Colon (tissue), 2 donors: ENCODE measurements around the gene IQGAP2.
"Not testable (repeated sequence)": the region's sequence is repeated elsewhere in the genome, so short reads cannot be mapped to it uniquely, and the experiment has no call there.

Experiments used
- FAIRE-seq: peaks from 2 replicates; lab custom pipeline; 2012; peaks lifted over from hg19 to GRCh38; lab: Jason Lieb, UNC
- donor health status: control.
- donor health status: control.

The IQGAP2 gene

DNA sequence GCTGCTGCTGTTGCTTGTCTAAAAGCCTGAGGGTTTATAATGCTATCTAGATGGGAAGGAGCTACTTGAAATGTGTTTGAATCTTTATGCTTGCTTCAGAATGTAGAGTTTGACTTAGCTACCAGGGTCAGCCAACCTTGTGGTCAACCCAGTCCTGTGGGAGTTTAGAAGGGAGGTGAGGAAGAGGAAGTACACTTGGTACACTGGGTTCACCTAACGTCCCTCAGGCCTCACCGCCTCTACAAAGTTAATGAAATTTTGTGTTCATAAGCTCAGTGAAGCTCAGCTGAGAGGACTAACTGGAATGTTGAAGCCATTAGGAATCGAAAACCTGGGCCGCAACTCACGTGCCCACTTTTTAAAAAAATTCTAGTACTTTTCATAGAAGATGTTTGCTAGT lies 10.7 kb downstream of the IQGAP2 start:
- no peak for FAIRE-seq

GRCh38 chr5:76414788-76415187 lies 11.7 kb downstream of the IQGAP2 start:
- no peak for FAIRE-seq

DNA sequence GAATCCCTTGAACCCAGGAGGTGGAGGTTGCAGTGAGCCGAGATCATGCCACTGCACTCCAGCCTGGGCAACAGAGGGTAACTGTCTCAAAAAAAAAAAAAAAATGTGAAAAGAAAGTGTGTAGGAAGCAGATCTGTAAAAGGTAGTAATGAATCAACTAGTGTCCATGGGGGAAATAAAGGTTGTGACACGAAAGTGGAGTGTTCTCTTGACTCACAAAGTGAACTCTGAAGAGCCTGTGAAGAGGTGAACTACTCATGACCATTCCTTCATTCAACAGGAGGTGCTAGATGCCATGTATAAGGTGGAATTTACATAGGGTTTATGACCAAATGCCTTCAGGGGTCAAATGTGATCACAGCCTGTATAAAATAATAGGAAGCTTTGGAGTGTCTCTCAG lies 12.8 kb downstream of the IQGAP2 start:
- FAIRE-seq: no peak

DNA sequence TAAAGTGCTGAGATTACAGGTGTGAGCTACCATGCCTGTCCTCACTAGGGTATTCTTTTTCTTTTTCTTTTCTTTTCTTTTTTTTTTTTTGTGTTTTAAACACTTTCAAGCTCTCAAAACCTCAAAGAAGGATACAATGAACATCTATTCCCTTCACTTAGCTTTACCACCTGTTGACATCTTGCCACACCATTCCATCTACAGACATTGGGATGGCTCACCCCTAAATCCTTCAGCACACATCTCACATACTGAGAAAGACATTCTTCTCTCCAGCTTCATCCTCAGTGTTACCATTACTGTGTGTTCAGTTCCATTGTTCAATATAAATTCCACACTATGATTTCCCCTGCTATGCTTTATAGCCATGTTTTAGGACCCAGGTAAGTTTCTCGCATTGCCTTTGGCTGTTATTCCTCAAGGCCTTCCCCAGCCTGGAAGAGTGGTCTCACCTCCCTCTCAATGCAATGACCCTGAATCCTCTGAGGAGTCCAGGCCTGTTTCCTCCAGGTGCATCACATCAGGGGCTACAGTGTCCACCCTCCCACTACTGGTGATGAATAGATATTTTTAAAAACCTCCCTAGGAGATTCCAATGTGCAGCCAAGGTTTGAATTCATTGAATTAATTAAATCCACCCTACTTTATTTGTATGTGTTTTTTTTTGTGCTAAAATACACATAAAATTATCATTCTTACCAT lies 16.7 kb downstream of the IQGAP2 start:
- FAIRE-seq: no peak

GRCh38 chr5:76422227-76422626 lies 19.1 kb downstream of the IQGAP2 start:
- FAIRE-seq: no peak

- no peak for FAIRE-seq
Observed at GRCh38 chr5:76422742-76423141, 19.7 kb downstream of the IQGAP2 start.

- no peak for FAIRE-seq
Observed at GRCh38 chr5:76425146-76425545, 22.1 kb downstream of the IQGAP2 start.

DNA sequence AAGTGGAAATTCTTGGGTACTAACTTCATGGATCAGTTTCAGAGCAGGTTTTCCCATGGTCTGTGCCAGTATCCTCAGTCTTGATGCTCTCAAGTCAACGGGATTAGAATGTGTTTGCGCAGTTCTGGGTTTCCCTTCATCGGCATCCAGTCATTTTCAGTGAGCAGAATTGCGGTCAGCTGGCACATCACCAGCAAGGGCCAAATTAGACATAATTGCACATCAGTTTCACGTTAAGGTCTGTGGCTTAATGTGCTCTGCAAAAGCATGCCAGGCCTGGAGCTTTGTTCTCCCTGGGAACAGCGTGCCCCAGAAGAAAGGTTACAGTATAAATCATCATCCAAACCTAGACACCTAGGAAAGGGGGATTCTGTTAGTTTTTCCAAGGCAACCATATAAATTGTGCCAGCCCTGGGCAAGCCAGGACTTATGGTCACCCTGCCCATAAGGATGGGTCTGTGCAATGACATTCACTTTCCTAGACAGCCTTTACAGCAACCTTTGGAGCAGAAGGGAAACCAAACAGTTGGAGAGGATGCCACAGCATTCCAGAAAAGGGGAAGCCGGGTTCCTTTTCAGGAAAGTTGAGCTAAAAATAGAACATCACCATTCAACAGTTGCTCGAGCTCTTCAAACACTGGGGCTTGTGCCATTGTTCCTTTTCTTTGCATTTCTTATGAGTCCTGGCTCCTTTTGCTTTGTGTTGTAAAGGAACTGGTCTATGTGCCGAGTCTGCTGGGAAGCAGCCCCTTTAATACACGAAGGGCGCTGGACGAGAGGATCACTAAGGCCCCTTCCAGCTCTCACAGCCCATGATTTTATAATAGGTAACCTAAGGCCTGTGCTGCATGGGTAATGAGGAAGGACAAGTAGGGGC lies 23.1 kb downstream of the IQGAP2 start:
- no peak for FAIRE-seq

- FAIRE-seq: no peak
Observed at GRCh38 chr5:76427206-76428140, 24.4 kb downstream of the IQGAP2 start.

- not testable (repeated sequence) for FAIRE-seq
Observed at GRCh38 chr5:76428550-76428949, 25.5 kb downstream of the IQGAP2 start.

DNA sequence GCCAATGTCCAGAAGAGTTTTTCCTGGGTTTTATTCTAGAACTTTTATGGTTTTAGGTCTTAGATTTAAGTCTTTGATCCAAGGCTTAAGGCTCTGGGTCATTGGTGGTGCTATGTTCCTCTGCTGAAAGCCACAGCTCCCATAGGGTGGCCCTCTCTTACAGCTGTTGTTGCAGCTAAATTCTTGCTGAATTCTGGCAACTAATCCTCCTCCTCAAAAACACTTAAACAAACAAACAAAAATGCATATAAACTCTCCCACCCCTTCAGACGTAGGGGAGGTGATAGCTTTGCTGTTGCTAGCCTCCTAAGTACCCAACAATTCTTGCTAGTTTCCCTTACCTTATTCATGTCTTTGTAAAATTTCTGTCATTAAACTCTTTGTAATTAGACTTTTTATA lies 30.2 kb downstream of the IQGAP2 start:
- no peak for FAIRE-seq

DNA sequence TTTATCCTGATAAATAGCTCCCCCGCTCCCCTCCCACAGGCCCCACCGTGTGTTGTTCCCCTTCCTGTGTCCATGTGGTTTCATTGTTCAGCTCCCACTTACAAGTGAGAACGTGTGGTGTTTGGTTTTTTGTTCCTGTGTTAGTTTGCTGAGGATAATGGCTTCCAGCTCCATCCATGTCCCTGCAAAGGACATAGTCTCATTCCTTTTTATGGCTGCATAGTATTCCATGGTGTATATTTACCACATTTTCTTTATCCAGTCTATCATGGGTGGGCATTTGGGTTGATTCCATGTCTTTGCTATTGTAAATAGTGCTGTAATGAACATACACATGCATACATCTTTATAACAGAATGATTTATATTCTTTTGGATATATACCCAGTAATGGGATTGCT lies 34.4 kb downstream of the IQGAP2 start:
- not testable (repeated sequence) for FAIRE-seq

DNA sequence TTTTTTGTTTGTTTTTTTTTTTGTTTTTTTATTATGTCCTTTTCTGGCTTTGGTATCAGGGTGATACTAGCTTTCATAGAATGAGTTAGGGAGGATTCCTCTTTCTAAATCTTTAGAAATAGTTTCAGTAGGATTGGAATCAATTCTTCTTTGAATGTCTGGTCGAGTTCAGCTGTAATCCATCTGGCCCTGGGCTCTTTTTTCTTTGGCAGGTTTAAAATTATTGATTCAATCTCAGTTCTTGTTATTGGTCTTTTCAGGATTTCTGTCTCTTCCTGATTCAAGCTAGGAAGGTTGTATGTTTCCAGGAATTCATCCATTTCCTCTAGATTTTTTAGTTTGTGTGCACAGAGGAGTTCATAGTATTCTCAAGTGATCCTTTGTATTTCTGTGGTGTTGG lies 34.9 kb downstream of the IQGAP2 start:
- no peak for FAIRE-seq

DNA sequence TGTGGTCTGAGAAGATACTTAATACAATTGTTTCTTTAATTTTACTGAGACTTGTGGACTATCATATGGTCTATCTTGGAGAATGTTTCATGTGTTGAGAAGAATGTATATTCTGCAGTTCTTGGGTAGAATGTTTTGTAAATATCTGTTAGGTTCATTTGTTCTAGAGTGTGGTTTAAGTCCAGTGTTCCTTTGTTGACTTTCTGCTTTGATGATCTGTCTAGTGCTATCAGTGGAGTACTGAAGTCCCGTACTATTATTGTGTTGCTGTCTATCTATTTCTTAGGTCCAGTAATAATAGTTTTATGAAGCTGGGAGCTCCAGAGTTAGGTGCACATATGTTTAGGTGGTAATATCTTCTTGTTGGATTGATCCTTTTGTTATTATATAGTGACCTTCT lies 36.1 kb downstream of the IQGAP2 start:
- no peak for FAIRE-seq

GRCh38 chr5:76439929-76440328 lies 36.8 kb downstream of the IQGAP2 start:
- FAIRE-seq: no peak

DNA sequence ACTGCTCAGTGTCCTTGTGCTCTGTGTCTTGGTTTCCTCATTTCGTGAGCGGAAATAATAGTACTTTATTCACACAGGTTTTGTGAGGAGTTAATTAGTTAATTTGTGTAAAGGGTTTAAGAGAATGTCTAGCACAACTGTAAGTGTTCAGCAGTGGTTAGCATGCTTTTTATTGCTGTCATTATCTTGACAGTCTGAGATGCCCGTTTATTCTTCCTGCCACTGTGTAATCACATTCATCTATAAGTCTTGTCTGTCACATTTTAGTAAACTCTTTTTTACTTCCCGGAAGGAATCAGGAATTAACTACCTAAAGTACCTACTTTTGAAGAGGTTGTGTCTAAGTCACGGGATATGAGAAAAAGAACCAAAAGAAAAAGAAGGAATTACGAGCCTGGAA lies 38.0 kb downstream of the IQGAP2 start:
- no peak for FAIRE-seq

- no peak for FAIRE-seq
Observed at GRCh38 chr5:76441890-76442673, 39.0 kb downstream of the IQGAP2 start.

- no peak for FAIRE-seq
Observed at GRCh38 chr5:76443066-76443800, 40.1 kb downstream of the IQGAP2 start.

DNA sequence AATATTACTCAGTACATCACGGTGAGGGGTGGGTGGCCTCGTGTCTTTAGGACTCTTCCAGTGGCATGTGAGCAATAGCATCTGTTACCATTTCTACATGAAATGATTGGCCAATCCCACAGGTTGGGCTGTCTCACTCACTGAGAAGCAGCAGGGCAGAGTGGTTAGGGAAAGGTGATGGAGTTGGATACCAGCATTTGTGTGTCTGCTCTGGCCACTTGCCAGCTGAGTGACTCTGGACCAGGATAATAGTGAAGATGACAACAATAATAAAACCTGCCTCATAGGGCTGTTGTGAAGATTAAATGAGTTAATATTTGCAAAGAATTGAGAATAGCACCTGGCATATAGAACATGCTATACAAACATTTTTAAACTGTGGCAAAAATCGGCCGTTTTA lies 42.0 kb downstream of the IQGAP2 start:
- no peak for FAIRE-seq

DNA sequence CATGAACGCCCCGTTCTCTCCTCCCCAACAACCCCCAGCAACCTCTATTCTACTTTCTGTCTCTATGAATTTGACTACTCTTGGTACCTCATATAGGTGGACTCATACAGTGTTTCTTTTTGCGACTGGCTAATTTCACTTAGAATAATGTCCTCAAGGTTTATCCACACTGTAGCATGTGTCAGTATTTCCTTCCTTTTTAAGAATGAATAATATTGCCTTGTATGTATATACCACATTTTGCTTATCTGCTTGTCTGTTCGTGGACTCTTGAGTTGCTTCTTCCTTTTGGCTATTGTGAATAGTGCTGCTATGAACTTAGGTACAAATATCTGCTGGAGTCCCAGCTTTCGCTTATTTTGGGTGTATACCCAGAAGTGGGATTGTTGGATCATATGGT lies 42.7 kb downstream of the IQGAP2 start:
- FAIRE-seq: no peak

- FAIRE-seq: no peak
Observed at GRCh38 chr5:76446776-76447175, 43.7 kb downstream of the IQGAP2 start.
